GM12864 (cell line): ENCODE results near the gene PSMB10.
"Not testable (repeated sequence)": the region's sequence is repeated elsewhere in the genome, so short reads cannot be mapped to it uniquely, and the experiment has no call there.

Source experiments
- DNase-seq: peaks from one replicate; pipeline ENCODE4 v3.0.0-alpha.2; 2011; ENCODE audit warnings: low read depth
- H3K4me3 ChIP-seq: 2 replicates; pipeline ENCODE4 v1.5.1; 2011; ENCODE audit warnings: mild to moderate bottlenecking, low read depth, low read length, control low read depth
- TF ChIP-seq, protein P1 (sequence below): IDR thresholded peaks from 2 replicates; pipeline ENCODE4 v1.5.1; 2011; ENCODE audit warnings: low read depth, mild to moderate bottlenecking, moderate library complexity, low read length, control low read depth, inconsistent platforms; ENCODE audit errors: missing control alignments

Gene PSMB10

GRCh38 chr16:67922740-67923139 is 13.9 kb downstream of the PSMB10 start:
- no peak overlapping the region for H3K4me3 ChIP-seq
- DNase-seq, result no peak
- TF ChIP-seq, protein P1, sequence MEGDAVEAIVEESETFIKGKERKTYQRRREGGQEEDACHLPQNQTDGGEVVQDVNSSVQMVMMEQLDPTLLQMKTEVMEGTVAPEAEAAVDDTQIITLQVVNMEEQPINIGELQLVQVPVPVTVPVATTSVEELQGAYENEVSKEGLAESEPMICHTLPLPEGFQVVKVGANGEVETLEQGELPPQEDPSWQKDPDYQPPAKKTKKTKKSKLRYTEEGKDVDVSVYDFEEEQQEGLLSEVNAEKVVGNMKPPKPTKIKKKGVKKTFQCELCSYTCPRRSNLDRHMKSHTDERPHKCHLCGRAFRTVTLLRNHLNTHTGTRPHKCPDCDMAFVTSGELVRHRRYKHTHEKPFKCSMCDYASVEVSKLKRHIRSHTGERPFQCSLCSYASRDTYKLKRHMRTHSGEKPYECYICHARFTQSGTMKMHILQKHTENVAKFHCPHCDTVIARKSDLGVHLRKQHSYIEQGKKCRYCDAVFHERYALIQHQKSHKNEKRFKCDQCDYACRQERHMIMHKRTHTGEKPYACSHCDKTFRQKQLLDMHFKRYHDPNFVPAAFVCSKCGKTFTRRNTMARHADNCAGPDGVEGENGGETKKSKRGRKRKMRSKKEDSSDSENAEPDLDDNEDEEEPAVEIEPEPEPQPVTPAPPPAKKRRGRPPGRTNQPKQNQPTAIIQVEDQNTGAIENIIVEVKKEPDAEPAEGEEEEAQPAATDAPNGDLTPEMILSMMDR, result no peak

- no peak overlapping the region for H3K4me3 ChIP-seq
- TF ChIP-seq, protein P1, result no peak
- DNase-seq, result no peak
Observed at GRCh38 chr16:67922221-67922620, 14.4 kb downstream of the PSMB10 start.

GRCh38 chr16:67919622-67920221 is 16.9 kb downstream of the PSMB10 start:
- H3K4me3 ChIP-seq, result no peak overlapping the region
- DNase-seq, result no peak
- TF ChIP-seq, protein P1, result peak; percentile 27

- no peak for DNase-seq
- H3K4me3 ChIP-seq, result no peak overlapping the region
- TF ChIP-seq, protein P1, result no peak
Observed at GRCh38 chr16:67917852-67918236, 18.8 kb downstream of the PSMB10 start.

DNA sequence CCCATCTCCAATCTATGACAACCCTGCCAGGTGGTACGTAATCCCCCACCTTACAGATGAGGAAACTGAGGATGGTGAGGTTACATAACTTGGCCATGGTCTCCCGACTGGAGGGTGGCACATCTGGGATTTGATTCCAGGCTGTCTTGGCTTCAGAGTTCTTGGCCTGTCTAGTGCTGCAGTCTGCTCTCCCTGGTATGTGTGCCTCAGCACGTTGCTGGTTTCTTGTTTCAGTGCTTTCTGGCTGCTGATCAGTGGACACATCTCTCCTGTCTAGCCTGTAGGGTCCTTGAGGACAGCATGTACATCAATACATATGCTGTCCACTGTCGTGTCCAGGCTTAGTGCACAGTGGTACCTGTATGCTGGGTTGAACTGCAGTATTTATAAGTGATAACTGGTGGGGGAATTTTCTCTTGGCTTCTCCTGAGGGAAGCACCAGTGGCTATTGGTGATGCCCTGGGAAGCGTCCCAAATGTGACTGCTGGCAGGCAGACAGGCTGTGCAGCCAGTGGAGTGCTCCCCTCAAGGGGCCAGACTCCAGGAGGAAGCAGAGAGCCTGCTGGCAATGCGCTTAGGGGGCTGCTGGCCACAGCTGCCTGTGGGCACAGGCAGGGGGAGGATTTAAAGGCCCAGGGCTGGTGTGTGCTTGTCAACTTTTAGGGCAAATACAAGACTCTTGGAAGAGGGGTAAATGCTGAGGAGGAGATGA is 19.4 kb downstream of the PSMB10 start:
- DNase-seq, result no peak
- TF ChIP-seq, protein P1, result no peak
- no peak overlapping the region for H3K4me3 ChIP-seq

DNA sequence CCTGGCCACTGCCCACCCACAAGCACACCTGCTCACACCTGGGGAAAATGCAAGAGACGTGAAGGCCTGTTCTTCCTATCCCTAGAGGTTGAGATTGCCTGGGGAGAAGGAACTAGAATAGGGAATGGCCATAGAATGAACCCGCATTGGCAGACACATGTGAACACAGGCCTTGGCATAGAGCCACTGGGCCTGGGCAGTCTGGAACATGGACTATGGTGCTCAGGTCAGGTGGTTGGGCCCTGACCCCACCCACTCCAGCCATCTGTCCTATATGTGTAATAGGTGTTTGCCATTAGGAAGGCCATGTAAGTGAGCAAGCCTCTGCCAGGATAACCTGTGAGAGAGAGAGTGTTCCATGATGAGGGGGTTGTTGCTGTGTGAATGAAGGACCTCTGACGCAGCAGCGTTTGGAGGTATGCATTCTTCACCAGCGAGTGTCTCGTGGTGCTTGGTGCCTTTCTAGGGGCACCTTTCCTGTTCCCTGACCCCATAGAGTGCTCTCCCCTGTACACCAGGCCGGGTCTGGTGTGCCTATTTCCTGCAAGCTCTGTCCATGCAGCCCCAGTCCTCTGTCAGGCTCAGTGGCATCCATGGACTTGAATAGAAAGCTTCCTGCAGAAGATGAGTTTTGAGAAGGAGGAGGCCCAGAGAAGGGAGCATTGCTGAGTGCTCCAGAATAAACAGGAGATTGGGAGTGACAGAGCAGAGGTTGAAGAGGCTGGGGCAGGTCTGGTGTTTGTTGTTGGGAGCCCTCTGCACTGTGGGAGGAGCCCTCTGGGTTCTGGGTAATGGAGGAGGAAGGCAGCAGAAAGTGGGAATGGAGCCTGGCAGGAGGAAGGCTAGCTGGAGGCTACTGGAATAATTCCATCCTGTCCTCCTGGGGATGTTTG is 20.6 kb downstream of the PSMB10 start:
- no peak overlapping the region for H3K4me3 ChIP-seq
- no peak for DNase-seq
- TF ChIP-seq, protein P1, result no peak

- H3K4me3 ChIP-seq, DNase-seq: not testable (repeated sequence)
Observed at GRCh38 chr16:67915496-67915769, 21.2 kb downstream of the PSMB10 start.
